Measurements from ENCODE around the gene AMFR. TPM values are rescaled to one million over a fixed set of nuclear protein-coding genes. Genes with fewer than 3 reads are reported as not detected.

The AMFR gene
- total RNA-seq, 1 experiment from 2014 or later: 197 TPM

GRCh38 chr16:56370875-56371659, 54.3 kb downstream of the AMFR start:
- H3K4me3 ChIP-seq: no peak overlapping the region
- H3K9me3 ChIP-seq (replicated peaks): no peaks in the 10 kb centered on the region
- DNase-seq (ENCODE audit: low read depth in 1 of 2, low spot score in 2 of 2): peak in 1 of 2 experiments; percentile 21
- no peaks in the 10 kb centered on the region for H3K27me3 ChIP-seq (replicated peaks)
- peaks cover 37% of the 10 kb centered on the region for H3K36me3 ChIP-seq
- no peak overlapping the region for H3K27ac ChIP-seq
- peaks cover 14% of the 10 kb centered on the region for H3K4me1 ChIP-seq (replicated peaks)

GRCh38 chr16:56370185-56370874, 55.0 kb downstream of the AMFR start:
- no peak overlapping the region for H3K4me3 ChIP-seq
- no peak for DNase-seq (ENCODE audit: low read depth in 1 of 2, low spot score in 2 of 2)
- no peaks in the 10 kb centered on the region for H3K9me3 ChIP-seq (replicated peaks)
- H3K27me3 ChIP-seq (replicated peaks): no peaks in the 10 kb centered on the region
- H3K4me1 ChIP-seq (replicated peaks): peaks cover 14% of the 10 kb centered on the region
- peaks cover 41% of the 10 kb centered on the region for H3K36me3 ChIP-seq
- H3K27ac ChIP-seq: no peak overlapping the region

GRCh38 chr16:56369202-56369601, 56.1 kb downstream of the AMFR start:
- peaks cover 14% of the 10 kb centered on the region for H3K4me1 ChIP-seq (replicated peaks)
- peaks cover 46% of the 10 kb centered on the region for H3K36me3 ChIP-seq
- no peaks in the 10 kb centered on the region for H3K27me3 ChIP-seq (replicated peaks)

GRCh38 chr16:56368545-56368944, 56.8 kb downstream of the AMFR start:
- Histone ChIP-seq H3K27me3 (replicated peaks) (no peaks in the 10 kb centered on the region), H3K36me3 (peaks cover 53% of the 10 kb centered on the region), H3K27ac (no peak overlapping the region), H3K4me3 (no peak overlapping the region), H3K9me3 (replicated peaks) (no peaks in the 10 kb centered on the region), H3K4me1 (replicated peaks) (peaks cover 14% of the 10 kb centered on the region)
- DNase-seq (ENCODE audit: low read depth in 1 of 2, low spot score in 2 of 2): no peak

More at GRCh38 chr16:56369202-56369601, 56.1 kb downstream of the AMFR start:
- DNase-seq (ENCODE audit: low read depth in 1 of 2, low spot score in 2 of 2): no peak
- Histone ChIP-seq H3K27ac (no peak overlapping the region), H3K4me3 (no peak overlapping the region), H3K9me3 (replicated peaks) (no peaks in the 10 kb centered on the region)

GRCh38 chr16:56367764-56368163, 57.6 kb downstream of the AMFR start:
- no peak overlapping the region for H3K4me3 ChIP-seq
- no peaks in the 10 kb centered on the region for H3K9me3 ChIP-seq (replicated peaks)
- peaks cover 59% of the 10 kb centered on the region for H3K36me3 ChIP-seq
- H3K27ac ChIP-seq: no peak overlapping the region
- DNase-seq (ENCODE audit: low read depth in 1 of 2, low spot score in 2 of 2): no peak
- no peaks in the 10 kb centered on the region for H3K27me3 ChIP-seq (replicated peaks)
- peaks cover 14% of the 10 kb centered on the region for H3K4me1 ChIP-seq (replicated peaks)

- Histone ChIP-seq H3K4me1 (replicated peaks) (peaks cover 14% of the 10 kb centered on the region), H3K27ac (no peak overlapping the region), H3K27me3 (replicated peaks) (no peaks in the 10 kb centered on the region), H3K36me3 (peaks cover 66% of the 10 kb centered on the region), H3K9me3 (replicated peaks) (no peaks in the 10 kb centered on the region), H3K4me3 (no peak overlapping the region)
- no peak for DNase-seq (ENCODE audit: low read depth in 1 of 2, low spot score in 2 of 2)
Observed at GRCh38 chr16:56366945-56367344, 58.4 kb downstream of the AMFR start.

- Histone ChIP-seq H3K4me1 (replicated peaks) (peaks cover 3% of the 10 kb centered on the region), H3K27ac (no peak overlapping the region), H3K36me3 (peaks cover 71% of the 10 kb centered on the region), H3K27me3 (replicated peaks) (no peaks in the 10 kb centered on the region), H3K9me3 (replicated peaks) (no peaks in the 10 kb centered on the region), H3K4me3 (no peak overlapping the region)
- DNase-seq (ENCODE audit: low read depth in 1 of 2, low spot score in 2 of 2): no peak
Observed at GRCh38 chr16:56365552-56365951, 59.8 kb downstream of the AMFR start.

- DNase-seq (ENCODE audit: low read depth in 1 of 2, low spot score in 2 of 2): no peak
- Histone ChIP-seq H3K27ac (no peak overlapping the region), H3K9me3 (replicated peaks) (no peaks in the 10 kb centered on the region), H3K4me1 (replicated peaks) (no peaks in the 10 kb centered on the region), H3K27me3 (replicated peaks) (no peaks in the 10 kb centered on the region), H3K36me3 (peaks cover 72% of the 10 kb centered on the region), H3K4me3 (no peak overlapping the region)
Observed at GRCh38 chr16:56364865-56365264, 60.5 kb downstream of the AMFR start.

- Histone ChIP-seq H3K9me3 (replicated peaks) (no peaks in the 10 kb centered on the region), H3K36me3 (peaks cover 65% of the 10 kb centered on the region)
Observed at GRCh38 chr16:56363781-56364565, 61.4 kb downstream of the AMFR start.

GRCh38 chr16:56363181-56363716, 62.1 kb downstream of the AMFR start:
- Histone ChIP-seq H3K9me3 (replicated peaks) (no peaks in the 10 kb centered on the region), H3K27me3 (replicated peaks) (no peaks in the 10 kb centered on the region), H3K4me1 (replicated peaks) (no peaks in the 10 kb centered on the region), H3K36me3 (peaks cover 58% of the 10 kb centered on the region), H3K4me3 (no peak overlapping the region), H3K27ac (no peak overlapping the region)
- no peak for DNase-seq (ENCODE audit: low read depth in 1 of 2, low spot score in 2 of 2)

More at GRCh38 chr16:56363781-56364565, 61.4 kb downstream of the AMFR start:
- H3K27ac ChIP-seq: no peak overlapping the region
- DNase-seq (ENCODE audit: low read depth in 1 of 2, low spot score in 2 of 2): no peak
- H3K4me3 ChIP-seq: no peak overlapping the region
- no peaks in the 10 kb centered on the region for H3K4me1 ChIP-seq (replicated peaks)
- H3K27me3 ChIP-seq (replicated peaks): no peaks in the 10 kb centered on the region

GRCh38 chr16:56362706-56363105, 62.6 kb downstream of the AMFR start:
- no peaks in the 10 kb centered on the region for H3K9me3 ChIP-seq (replicated peaks)
- peaks cover 5% of the 10 kb centered on the region for H3K4me1 ChIP-seq (replicated peaks)
- H3K4me3 ChIP-seq: no peak overlapping the region
- H3K36me3 ChIP-seq: peaks cover 53% of the 10 kb centered on the region
- H3K27me3 ChIP-seq (replicated peaks): no peaks in the 10 kb centered on the region
- H3K27ac ChIP-seq: no peak overlapping the region
- DNase-seq (ENCODE audit: low read depth in 1 of 2, low spot score in 2 of 2): no peak

- Histone ChIP-seq H3K36me3 (peaks cover 47% of the 10 kb centered on the region), H3K27me3 (replicated peaks) (no peaks in the 10 kb centered on the region), H3K27ac (no peak overlapping the region), H3K9me3 (replicated peaks) (no peaks in the 10 kb centered on the region), H3K4me3 (no peak overlapping the region), H3K4me1 (replicated peaks) (peaks cover 11% of the 10 kb centered on the region)
- DNase-seq (ENCODE audit: low read depth in 1 of 2, low spot score in 2 of 2): no peak
Observed at GRCh38 chr16:56362057-56362655, 63.2 kb downstream of the AMFR start.
